Stimulated activated CD4-positive, alpha-beta T cell treated with anti-CD3 and anti-CD28 coated beads, TNF-alpha, amount 100 ng/mL, for 1 hour (primary cell): ENCODE results near the gene PAQR4.
"Not testable (repeated sequence)": the region's sequence is repeated elsewhere in the genome, so short reads cannot be mapped to it uniquely, and the experiment has no call there.

Experiments
- DNase-seq, 3 donors: peaks; one replicate each; pipeline ENCODE4 v3.0.0-alpha.2; 2020; ENCODE audit warnings: low read depth in 3 of 3, low spot score in 1 of 3

PAQR4 gene

DNA sequence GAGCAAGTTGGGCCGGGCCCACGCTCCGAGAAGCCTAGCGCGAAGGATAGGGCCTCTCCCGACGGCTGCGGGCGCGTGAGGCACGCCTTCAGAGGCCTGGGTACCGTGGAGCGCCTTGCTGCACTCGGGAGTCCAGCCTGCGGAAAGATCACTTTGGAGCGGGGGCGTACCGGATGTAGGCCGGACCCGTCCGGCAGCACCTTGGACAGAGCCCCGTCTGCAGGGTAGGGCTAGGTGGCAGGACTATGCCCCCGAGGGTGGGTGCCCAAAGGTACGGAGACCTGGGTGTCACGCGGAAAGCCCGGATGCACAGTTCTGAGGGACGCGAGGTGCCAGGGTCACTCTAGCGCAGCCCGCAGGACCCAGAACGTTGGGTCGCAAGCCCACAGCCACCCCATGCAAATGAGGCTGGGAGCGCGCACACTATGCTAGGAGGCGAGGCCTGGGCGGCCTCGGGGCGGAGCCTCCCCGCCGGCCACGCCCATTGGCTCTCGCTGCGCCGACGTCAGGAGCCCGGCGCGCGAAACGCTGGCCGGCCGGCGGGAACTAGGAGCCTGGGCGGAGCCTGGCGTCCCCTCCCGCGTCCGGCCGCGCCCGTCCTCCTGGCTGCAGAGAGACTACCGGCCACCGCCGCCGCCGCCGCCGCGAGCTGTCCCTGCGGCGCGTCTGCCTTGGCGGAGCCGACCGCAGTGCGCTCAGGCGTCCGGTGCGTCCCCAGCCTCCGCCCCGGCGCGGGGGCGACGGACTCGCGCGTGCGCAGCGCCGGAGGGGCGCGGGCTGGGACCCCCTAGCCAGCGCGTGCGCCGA, at the start of gene PAQR4:
Gene PAQR4 (plus strand): TSS at position 611 of the 807 bp plus-strand sequence. CDS start 327 bp downstream, outside the sequence.
- peak; percentile 36 to 68 (median 41) for DNase-seq

DNA sequence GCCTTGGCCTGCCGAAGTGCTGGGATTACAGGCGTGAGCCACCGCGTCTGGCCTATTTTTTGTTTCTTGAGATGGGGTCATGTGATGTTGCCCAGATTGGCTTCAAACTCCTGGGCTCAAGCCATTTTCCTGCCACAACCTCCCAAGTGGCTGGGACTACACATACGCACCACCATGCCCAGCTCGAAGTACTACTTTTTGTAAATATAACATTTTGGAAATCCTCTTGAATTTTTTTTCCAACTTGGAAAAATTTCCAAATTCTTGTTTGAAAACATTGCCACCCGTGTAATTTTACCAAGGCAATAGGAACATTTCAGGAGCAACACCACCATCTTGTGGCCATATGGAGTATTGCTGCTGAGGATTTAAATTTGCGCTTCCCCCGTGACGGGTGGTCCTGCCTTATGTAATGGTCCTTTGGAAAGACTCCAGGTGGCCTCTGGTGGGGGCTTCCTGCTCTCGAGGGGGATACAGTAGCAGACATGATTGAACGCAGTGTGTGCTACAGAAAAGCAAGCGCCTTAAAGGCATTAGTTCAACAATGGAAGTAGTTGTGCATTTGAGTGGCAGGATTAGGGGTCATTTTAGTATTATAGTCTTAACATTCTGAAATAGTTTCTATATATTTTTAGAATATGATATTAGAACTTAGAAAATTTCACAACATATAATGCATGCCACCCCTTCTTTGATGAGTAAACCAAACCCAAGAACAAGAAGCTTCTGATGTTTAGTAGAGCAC, 49.5 kb upstream of the PAQR4 start:
- DNase-seq: peak in 1 of 3 donors; percentile 46

DNA sequence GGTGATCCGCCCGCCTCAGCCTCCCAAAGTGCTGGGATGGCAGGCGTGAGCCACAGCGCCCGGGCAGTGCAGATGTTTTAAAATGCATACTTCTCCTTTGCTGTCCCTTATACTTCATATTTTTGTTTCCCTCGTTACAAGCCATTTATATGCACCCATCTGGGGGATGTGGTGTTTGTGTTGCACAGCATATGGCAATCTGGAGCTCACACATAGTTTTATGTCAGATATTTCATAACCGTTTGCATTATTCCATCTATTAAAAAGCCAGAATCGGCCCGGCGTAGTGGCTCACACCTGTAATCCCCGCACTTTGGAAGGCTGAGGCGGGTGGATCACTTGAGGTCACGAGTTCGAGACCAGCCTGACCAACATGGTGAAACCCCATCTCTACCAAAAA, 45.7 kb upstream of the PAQR4 start:
- DNase-seq: no peak

DNA sequence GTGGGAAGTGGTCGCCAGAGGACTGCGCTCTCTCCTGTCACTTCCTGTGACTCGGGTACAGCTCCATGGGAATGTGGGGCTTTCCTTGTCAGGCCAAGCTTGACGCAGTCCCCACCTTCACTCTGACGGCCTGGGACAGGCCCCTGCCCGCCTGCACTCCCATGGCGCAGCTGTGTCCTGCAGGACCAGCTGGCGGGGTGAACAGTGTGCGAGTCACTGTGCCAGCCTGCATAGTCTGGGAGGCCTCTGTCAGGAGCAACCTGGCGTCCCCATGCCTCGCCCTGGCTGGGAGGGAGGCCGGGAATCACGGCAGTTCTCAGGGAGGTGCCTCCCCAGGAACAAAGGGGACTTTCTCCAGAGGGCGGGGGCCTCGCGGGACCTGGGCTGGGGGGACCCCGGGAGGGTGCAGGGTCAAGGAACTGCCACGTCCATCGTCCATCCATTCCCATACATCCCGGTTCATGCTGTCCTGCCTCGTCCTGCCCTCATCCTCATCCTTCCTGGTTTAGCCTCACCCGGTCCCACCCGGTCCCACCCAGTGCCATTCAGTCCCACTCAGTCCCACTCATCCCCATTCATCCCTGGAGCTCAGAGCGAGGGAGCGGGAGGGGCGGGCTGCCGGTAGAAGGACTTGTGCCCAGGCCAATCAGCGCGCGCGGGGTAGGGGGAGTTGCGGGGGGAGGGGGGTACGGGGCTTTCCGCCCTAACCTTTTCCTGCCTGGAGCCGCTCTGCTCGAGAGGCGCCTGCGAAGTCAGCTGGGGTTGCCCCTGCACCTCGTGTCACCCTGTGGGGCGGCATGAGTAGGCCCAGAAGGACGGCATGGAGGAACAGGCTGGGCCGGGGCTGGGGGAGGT, 44.0 kb upstream of the PAQR4 start:
- DNase-seq: no peak

DNA sequence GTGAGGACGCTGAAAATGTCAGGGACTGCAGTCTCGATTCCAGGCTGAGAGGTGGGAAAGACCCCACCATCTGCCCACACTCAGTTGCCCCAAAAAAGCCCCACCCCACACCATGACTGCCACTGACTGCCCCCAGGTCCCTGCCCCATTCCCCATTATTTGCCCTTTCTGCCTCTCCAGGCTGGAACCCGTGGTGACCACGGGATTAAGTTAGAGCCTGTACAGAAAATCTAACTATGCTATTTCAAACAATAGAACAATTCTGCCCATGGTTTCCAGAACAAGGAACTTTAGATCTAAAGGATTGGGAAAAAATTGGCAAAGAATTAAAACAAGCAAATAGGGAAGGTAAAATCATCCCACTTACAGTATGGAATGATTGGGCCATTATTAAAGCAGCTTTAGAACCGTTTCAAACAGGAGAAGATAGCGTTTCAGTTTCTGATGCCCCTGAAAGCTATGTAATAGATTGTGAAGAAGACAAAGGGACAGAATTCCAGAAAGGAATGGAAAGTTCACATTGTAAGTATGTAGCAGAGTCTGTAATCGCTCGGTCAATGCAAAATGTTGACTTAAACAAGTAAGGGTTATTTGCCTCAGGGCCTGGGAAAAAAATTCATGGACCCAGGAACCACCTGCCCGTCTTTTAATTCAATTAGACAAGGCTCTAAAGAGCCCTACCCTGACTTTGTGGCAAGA, 43.0 kb upstream of the PAQR4 start:
- DNase-seq: no peak

DNA sequence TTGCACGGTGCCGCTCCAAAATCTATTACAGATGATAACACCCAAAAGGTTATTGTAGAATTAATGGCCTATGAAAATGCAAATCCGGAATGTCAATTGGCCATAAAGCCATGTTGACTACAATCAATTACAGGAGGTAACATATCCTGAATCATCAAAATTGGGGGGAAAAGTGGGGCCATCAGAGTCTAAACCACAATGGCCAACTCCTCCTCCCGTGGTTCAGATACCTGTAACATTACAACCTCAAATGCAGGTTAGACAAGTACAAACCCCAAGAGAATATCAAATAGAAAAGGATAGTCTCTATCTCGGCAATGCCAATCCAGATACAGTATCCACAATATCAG, 42.5 kb upstream of the PAQR4 start:
- DNase-seq: no peak

DNA sequence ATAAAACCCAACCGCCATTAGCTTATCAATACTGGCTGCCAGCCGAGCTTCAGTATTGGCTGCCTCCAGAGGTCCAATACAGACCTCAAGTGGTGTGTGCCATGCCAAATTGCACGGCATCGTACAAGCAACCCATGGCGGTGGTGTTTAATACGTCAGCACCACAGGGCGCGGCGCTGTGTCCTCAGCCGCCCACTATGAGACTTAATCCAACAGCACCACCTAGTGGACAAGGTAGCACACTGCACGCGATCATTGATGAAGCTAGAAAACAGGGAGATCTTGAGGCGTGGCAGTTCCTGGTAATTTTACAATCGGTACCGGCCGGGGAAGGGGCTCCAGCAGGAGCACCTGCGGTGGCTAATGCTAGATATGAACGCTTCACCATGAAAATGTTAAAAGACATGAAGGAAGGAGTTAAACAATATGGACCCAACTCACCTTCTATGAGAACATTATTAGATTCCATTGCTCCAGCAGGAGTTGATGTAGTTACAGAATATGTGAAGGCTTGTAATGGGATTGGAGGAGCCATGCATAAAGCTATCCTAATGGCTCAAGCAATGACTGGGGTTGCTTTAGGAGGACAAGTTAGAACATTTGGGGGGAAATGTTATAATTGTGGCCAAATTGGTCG, 42.0 kb upstream of the PAQR4 start:
- DNase-seq: peak; percentile 71 to 74 (median 73)

DNA sequence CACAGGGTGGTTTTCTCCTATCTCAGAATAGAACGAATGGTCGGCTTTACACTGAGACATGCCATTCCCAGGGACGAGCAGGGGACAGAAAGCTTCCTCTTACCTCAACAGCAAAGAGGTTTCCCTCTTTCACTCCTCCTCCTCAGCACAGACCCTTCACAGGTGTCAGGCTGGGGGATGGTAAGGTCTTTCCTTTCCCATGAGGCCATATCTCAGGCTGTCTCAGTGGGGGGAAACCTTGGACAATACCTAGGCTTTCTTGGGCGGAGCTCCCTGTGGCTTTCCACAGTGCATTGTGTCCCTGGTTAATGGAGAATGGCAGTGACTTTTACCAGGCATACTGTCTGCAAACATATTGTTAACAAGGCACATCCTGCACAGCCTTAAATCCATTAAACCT, 41.0 kb upstream of the PAQR4 start:
- DNase-seq: not testable (repeated sequence)

DNA sequence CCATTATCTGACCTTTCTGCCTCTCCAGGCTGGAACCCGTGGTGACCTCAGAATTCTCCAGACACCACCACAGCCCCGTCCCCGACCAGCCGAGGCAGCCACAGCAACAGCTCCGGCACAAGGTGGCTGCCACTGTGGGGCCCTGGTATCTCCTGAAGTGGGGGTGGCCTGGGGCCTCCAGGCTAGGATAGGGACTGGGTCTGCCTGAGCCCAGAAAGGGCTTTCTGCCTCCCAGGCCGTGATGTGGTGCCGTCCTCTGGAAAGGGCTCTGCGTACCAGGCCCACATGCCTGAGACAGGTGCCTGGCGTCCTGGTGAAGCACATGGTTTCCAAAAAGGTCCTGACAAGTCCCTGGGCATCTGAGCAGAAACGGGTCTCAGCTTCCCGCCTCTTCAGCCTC, 40.4 kb upstream of the PAQR4 start:
- DNase-seq: no peak

DNA sequence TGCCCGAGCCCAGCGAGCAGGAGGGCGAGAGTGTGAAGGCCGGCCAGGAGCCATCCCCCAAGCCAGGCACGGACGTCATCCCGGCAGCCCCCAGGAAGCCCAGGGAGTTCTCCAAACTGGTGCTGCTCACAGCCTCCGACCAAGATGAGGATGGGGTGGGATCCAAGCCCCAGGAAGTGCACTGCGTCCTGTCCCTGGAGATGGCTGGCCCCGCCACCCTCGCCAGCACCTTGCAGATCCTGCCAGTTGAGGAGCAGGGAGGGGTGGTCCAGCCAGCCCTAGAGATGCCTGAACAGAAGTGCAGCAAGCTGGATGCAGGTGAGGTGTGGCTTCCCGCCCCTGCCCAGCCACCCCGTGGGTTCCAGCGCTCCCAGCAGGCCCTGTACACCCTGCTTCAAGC, 39.5 kb upstream of the PAQR4 start:
- DNase-seq: no peak

DNA sequence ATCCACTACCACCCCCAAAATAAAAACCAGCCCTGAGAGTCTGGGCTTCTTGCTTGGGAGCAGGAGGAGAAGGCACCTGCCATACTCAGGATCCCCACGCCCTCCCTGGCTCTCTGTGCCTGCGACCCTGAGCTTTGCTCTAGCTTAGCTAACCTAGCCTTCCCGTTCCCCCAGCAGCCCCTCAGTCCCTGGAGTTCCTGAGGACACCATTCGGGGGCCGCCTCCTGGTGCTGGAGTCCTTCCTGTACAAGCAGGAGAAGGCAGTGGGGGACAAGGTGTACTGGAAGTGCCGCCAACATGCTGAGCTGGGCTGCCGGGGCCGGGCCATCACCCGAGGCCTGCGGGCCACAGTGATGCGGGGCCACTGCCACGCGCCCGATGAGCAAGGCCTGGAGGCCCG, 38.9 kb upstream of the PAQR4 start:
- DNase-seq: no peak

DNA sequence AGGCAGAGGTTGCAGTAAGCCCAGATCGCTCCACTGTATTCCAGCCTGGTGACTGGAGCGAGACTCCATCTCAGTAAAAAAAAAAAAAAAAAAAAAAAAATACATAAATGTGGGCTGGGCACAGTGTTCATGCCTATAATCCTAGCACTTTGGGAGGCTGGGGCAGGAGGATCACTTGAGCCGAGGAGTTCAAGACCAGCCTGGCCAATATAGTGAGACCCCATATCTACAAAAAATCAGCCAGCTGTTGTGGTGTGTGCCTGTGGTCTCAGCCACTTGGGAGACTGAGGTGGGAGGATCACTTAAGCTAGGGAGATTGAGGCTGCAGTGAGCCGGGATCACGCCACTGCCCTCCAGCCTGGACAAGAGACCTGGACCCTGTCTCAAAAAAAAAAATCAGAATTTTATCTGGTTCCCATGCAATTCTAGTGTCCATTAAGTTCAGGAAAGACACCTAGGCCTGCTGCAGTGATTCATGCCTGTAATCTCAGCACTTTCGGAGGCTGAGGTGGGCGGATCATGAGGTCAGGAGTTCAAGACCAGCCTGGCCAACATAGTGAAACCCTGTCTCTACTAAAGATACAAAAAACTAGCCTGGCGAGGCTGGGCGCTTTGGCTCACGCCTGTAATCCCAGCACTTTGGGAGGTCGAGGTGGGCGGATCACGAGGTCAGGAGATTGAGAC, 37.8 kb upstream of the PAQR4 start:
- not testable (repeated sequence) for DNase-seq

DNA sequence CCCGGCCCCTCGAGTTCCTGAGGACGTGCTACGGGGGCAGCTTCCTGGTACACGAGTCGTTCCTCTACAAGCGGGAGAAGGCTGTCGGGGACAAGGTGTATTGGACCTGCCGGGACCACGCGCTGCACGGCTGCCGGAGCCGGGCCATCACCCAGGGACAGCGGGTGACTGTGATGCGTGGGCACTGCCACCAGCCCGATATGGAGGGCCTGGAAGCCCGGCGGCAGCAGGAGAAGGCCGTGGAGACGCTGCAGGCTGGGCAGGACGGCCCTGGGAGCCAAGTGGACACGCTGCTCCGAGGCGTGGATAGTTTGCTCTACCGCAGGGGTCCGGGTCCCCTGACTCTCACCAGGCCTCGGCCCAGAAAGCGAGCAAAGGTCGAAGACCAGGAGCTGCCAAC, 36.0 kb upstream of the PAQR4 start:
- no peak for DNase-seq

DNA sequence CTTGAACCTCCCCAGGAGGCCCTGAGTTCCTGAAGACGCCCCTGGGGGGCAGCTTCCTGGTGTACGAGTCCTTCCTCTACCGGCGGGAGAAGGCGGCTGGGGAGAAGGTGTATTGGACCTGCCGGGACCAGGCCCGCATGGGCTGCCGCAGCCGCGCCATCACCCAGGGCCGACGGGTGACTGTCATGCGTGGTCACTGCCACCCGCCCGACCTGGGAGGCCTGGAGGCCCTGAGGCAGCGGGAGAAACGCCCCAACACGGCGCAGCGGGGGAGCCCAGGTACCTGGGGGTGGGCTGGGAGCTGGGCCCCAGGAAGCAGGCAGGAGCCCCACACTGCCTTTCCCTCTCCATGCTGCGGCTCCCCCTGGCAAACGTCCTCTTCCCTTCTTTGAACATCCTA, 35.4 kb upstream of the PAQR4 start:
- DNase-seq: no peak

DNA sequence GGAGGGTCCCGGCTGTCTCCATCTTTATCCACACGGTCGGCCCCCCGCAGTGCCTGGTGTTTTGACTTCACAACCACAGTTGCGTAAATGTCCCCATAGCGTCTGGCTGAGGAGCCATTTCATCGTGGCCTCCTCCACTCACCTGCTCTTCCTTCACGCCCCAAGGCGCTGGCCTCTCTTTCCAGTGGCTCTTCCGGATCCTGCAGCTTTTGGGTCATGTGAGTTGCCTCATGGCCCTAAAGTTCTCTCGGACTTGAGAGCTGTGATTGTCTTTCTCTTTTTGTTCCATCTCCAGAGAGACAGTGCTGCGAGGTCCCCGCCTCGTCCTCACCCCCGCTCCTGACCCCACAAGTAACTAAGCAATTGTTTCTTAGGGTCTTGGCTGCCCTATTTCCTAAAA, 34.7 kb upstream of the PAQR4 start:
- no peak for DNase-seq

DNA sequence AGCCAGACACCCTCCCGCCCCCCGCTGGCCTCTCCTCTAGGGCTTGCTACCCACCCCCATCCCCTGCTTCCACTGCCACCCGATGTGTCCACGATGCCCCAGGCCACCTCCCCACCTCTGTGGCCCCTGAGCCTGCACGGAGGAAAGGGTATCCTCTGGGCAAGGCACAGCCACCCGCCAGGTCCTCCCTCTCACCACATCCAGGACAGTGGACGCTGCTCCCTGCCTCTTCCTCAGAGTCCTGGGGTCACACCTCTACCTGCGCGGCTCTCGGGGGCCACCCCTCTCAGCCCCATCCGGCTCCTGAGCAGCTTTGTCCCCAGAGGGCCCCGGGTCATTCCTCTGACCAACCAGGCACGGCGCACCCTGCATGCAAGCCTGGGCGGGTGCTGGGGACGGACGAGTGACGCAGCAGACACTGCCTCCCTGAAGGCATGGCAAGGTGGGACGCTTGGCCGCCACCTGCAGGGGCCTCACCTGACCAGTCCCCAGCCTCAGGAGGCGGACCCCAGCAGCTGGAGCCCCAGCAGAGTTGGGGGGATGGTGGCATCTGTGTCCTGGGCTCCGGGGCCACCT, 32.6 kb upstream of the PAQR4 start:
- DNase-seq: no peak

DNA sequence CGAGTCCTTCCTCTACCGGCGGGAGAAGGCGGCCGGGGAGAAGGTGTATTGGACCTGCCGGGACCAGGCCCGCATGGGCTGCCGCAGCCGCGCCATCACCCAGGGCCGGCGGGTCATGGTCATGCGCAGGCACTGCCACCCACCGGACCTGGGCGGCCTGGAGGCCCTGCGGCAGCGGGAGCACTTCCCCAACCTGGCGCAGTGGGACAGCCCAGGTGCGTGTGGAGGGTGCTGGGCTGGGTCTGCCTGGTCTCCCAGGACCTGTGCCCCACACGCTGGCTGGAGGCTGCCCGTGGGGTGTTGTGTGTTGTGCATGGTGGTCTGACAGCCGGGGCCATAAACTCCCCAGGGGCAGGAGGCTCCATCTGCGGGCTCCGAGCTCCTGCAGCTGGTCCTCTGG, 32.0 kb upstream of the PAQR4 start:
- no peak for DNase-seq

DNA sequence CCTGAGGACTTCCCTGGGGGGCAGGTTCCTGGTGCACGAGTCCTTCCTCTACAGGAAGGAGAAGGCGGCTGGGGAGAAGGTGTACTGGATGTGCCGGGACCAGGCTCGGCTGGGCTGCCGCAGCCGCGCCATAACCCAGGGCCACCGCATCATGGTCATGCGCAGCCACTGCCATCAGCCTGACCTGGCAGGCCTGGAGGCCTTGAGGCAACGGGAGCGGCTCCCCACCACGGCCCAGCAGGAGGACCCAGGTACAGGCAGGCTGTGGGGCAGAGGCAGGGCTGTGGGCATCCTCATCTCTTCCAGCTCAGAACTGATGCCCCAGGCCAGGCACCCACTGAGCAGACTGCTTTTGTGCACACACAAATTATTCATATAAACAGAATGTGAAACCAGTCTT, 30.9 kb upstream of the PAQR4 start:
- DNase-seq: no peak

DNA sequence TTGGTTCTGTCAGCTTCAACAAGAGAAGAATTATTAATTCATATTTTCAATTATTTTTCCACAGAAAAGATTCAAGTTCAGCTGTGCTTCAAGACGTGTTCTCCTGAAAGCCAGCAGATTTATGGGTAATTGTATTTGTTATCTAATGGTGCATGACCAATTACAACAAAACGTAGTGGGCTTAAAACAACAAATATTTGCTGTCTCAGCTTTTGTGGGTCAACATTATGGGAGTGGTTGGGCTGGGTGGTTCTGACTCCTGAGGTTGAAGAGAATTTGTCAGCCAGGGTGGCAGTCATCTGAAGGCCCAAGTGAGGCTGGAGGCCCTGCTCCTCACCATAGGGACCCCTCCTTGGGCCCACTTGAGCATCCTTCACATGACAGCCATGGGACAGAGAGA, 29.2 kb upstream of the PAQR4 start:
- no peak for DNase-seq

DNA sequence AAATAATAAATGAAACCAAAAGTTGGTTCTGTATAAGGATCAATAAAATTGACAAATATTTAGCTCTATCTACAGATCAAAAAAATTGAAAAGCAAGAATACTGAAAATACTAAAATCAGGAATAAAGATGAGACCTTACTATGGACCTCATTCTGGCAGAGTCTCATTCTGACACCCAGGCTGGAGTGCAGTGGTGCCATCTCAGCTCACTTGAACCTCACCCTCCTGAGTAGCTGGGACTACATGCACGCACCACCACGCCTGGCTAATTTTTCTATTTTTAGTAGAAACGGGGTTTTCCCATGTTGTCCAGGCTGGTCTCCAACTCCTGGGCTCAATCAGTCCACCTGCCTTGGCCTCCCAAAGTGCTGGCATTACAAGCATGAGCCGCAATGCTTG, 27.1 kb upstream of the PAQR4 start:
- DNase-seq: no peak
